Measurements from ENCODE around the gene SETBP1.

GRCh38 chr18:44841221-44841620 lies 160.5 kb downstream of the SETBP1 start:
- no peak for TF ChIP-seq EZH2 (IDR thresholded peaks at IDR 0.05)
- no peak for TF ChIP-seq CTCF (IDR thresholded peaks at IDR 0.05 in 2 of 3, conservative IDR thresholded peaks at IDR 0.05 in 1 of 3; ENCODE audit: borderline replicate concordance in 1 of 3, insufficient read depth in 1 of 3, low read depth in 2 of 3, low read length in 2 of 3)
- no peak for TF ChIP-seq POLR2AphosphoS5 (IDR thresholded peaks at IDR 0.05; ENCODE audit: low read depth, low read length)
- TF ChIP-seq CBX3 (IDR thresholded peaks at IDR 0.05; ENCODE audit: low read depth), result no peak
- TF ChIP-seq ELF1 (IDR thresholded peaks at IDR 0.05; ENCODE audit: borderline replicate concordance, low read depth), result no peak
- no peak for TF ChIP-seq SP1 (IDR thresholded peaks at IDR 0.05; ENCODE audit: low read depth)
- TF ChIP-seq POLR2A (IDR thresholded peaks at IDR 0.05; ENCODE audit: borderline replicate concordance, extremely low read depth, insufficient read depth, insufficient read length), result no peak
- no peak for TF ChIP-seq RAD21 (IDR thresholded peaks at IDR 0.05; ENCODE audit: low read depth)
- TF ChIP-seq EGR1 (IDR thresholded peaks at IDR 0.05; ENCODE audit: low read depth), result no peak
- TF ChIP-seq EZH2phosphoT487 (IDR thresholded peaks at IDR 0.05; ENCODE audit: borderline replicate concordance), result no peak
- TF ChIP-seq ZBTB33 (IDR thresholded peaks at IDR 0.05; ENCODE audit: extremely low read depth, insufficient replicate concordance, low read length), result no peak
- no peak for TF ChIP-seq TCF7L2 (IDR thresholded peaks at IDR 0.05; ENCODE audit: borderline replicate concordance, extremely low read depth, insufficient read depth, insufficient read length)
- TF ChIP-seq ZNF274 (IDR thresholded peaks at IDR 0.05; ENCODE audit: low read depth, low read length), result no peak
- TF ChIP-seq JUND (IDR thresholded peaks at IDR 0.05), result no peak
